Ascending aorta (tissue), 2 donors: Measurements from ENCODE around the gene ADAM23. TPM values are rescaled to one million over a fixed set of nuclear protein-coding genes. Genes with fewer than 3 reads are reported as not detected.

Experiments
- DNase-seq, 2 donors: peaks; one replicate each; pipeline ENCODE4 v3.0.0-alpha.2; 2019; ENCODE audit warnings: low spot score in 2 of 2
- H3K27ac ChIP-seq, 2 donors: fragments of 200-600 bp; sonication (generic); one replicate each; pipeline ENCODE4 v1.5.1; 2016 to 2017; ENCODE audit warnings: mild to moderate bottlenecking in 1 of 2
- H3K27me3 ChIP-seq: fragments of 200-600 bp; sonication (generic); one replicate; pipeline ENCODE4 v1.5.1; 2017
- H3K36me3 ChIP-seq, 2 donors: fragments of 200-600 bp; sonication (generic); one replicate each; pipeline ENCODE4 v1.5.1; 2016
- H3K4me1 ChIP-seq, 2 donors: fragments of 200-600 bp; sonication (generic); one replicate each; pipeline ENCODE4 v1.5.1; 2016 to 2017; ENCODE audit warnings: mild to moderate bottlenecking in 1 of 2
- H3K4me3 ChIP-seq, 2 donors: fragments of 200-600 bp; sonication (generic); one replicate each; pipeline ENCODE4 v1.5.1; 2016 to 2017; ENCODE audit warnings: mild to moderate bottlenecking in 1 of 2
- H3K9me3 ChIP-seq, 2 donors: fragments of 200-600 bp; sonication (generic); one replicate each; pipeline ENCODE4 v1.5.1; 2016
- CTCF ChIP-seq, 3 experiments: fragments of 200-600 bp in 2 of 3; fragments of 450-650 bp in 1 of 3; sonication (generic) in 2 of 3; IDR thresholded peaks; one replicate each; pipeline ENCODE4 v1.5.1; 2016 to 2019; ENCODE audit warnings: antibody characterized with exemption in 3 of 3, mild to moderate bottlenecking in 1 of 3, moderate library complexity in 1 of 3
- intact Hi-C: fragments of 100-400 bp; cut with DNase I; formaldehyde crosslinking; loops from one replicate; pipeline ENCODE4 v1.15.1; 2023
- total RNA-seq: library from RNA; depleted of rRNA; stranded (reverse); fragments of >200 nt; gene quantifications from one replicate; pipeline ENCODE4 v1.1.0, GENCODE V29; 2016

Gene ADAM23
- total RNA-seq, 1 donor from 2014 or later, result 2.3 TPM

DNA sequence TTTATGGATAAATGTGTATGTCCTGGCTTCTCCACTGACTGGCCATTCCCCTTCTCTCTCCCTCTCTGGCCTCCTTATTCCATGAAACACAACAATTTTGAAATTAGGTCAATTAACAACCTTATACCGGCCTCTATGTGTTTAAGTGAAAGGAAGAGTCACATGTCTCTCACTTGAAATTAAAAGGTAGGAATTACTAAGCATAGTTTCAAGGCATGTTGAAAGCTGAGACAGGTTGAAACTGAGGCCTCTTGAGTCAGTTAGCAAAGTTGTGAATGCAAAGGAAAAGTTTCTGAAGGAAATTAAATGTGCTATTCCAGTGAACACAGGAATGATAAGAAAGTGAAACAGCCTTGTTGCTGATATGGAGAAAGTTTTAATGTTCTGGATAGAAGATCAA, 69.7 kb downstream of the ADAM23 start:
- Histone ChIP-seq H3K4me3 (no peak overlapping the region), H3K4me1 (no peaks in the 10 kb centered on the region), H3K36me3 (no peaks in the 10 kb centered on the region), H3K9me3 (no peaks in the 10 kb centered on the region), H3K27ac (no peak overlapping the region), H3K27me3 (no peaks in the 10 kb centered on the region)
- intact Hi-C loops, result no loop called here
- TF ChIP-seq CTCF (IDR thresholded peaks at IDR 0.05), result no peak
- DNase-seq, result no peak

- DNase-seq, result no peak
- Histone ChIP-seq H3K36me3 (no peaks in the 10 kb centered on the region), H3K27ac (no peak overlapping the region), H3K27me3 (no peaks in the 10 kb centered on the region), H3K4me3 (no peak overlapping the region), H3K4me1 (no peaks in the 10 kb centered on the region), H3K9me3 (no peaks in the 10 kb centered on the region)
- intact Hi-C loops, result no loop called here
- TF ChIP-seq CTCF (IDR thresholded peaks at IDR 0.05), result no peak
Observed at GRCh38 chr2:206515580-206515979, 72.2 kb downstream of the ADAM23 start.

DNA sequence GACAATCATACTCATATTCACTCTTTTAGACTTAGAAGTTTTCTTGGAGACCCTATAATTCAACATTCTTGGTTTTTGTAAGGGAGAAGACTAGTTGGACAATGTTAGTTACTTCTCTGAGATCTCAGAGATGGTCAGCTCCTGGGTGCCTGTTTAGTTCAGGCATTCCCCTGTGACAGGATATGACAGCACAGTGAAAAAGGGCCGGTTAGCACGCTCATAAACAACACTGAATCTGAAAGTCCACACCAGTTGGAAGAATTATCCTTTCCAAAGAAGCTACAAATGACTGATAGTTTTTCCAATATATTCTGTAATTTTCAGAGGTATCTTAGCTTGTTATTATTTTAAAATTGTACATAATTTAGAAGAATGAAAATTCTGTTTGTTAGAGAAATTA, 75.7 kb downstream of the ADAM23 start:
- H3K9me3 ChIP-seq, result no peaks in the 10 kb centered on the region
- TF ChIP-seq CTCF (IDR thresholded peaks at IDR 0.05), result no peak
- no peaks in the 10 kb centered on the region for H3K36me3 ChIP-seq
- H3K27ac ChIP-seq, result no peak overlapping the region
- no peak overlapping the region for H3K4me3 ChIP-seq
- H3K27me3 ChIP-seq, result no peaks in the 10 kb centered on the region
- H3K4me1 ChIP-seq, result no peaks in the 10 kb centered on the region
- DNase-seq, result no peak
- intact Hi-C loops, result no loop called here

GRCh38 chr2:206520450-206520849, 77.1 kb downstream of the ADAM23 start:
- Histone ChIP-seq H3K9me3 (no peaks in the 10 kb centered on the region), H3K4me1 (no peaks in the 10 kb centered on the region), H3K27me3 (no peaks in the 10 kb centered on the region), H3K4me3 (no peak overlapping the region), H3K36me3 (no peaks in the 10 kb centered on the region), H3K27ac (no peak overlapping the region)
- intact Hi-C loops, result no loop called here
- TF ChIP-seq CTCF (IDR thresholded peaks at IDR 0.05), result no peak
- no peak for DNase-seq

- intact Hi-C loops, result no loop called here
- H3K4me1 ChIP-seq, result no peaks in the 10 kb centered on the region
- DNase-seq, result no peak
- H3K27me3 ChIP-seq, result no peaks in the 10 kb centered on the region
- TF ChIP-seq CTCF (IDR thresholded peaks at IDR 0.05), result no peak
- H3K27ac ChIP-seq, result no peak overlapping the region
- H3K4me3 ChIP-seq, result no peak overlapping the region
- H3K36me3 ChIP-seq, result no peaks in the 10 kb centered on the region
- H3K9me3 ChIP-seq, result no peaks in the 10 kb centered on the region
Observed at GRCh38 chr2:206521115-206521514, 77.8 kb downstream of the ADAM23 start.

GRCh38 chr2:206521612-206522011, 78.3 kb downstream of the ADAM23 start:
- TF ChIP-seq CTCF (IDR thresholded peaks at IDR 0.05), result no peak
- DNase-seq, result no peak
- no peak overlapping the region for H3K4me3 ChIP-seq

More at GRCh38 chr2:206521612-206522011, 78.3 kb downstream of the ADAM23 start:
- H3K36me3 ChIP-seq, result no peaks in the 10 kb centered on the region
- H3K27me3 ChIP-seq, result no peaks in the 10 kb centered on the region
- intact Hi-C loops, result no loop called here
- no peaks in the 10 kb centered on the region for H3K9me3 ChIP-seq
- no peak overlapping the region for H3K27ac ChIP-seq
- no peaks in the 10 kb centered on the region for H3K4me1 ChIP-seq
